Measurements from ENCODE around the gene PBX4.

GRCh38 chr19:19618219-19619051 lies at the start of gene PBX4:
- no peak for TF ChIP-seq CTCF (IDR thresholded peaks at IDR 0.05)
- no peak for TF ChIP-seq POLR2A (IDR thresholded peaks at IDR 0.05)

All from lower leg skin (tissue), 3 donors.